GM12878 (cell line): ENCODE measurements around the gene PAQR8. TPM values are rescaled to one million over a fixed set of nuclear protein-coding genes. Genes with fewer than 3 reads are reported as not detected.

Source experiments
- ATAC-seq: fragments of 200-7000 bp; cut with Tn5 transposase; 3 replicates; pipeline ENCODE4 v1.9.1; 2020; ENCODE audit warnings: mild to moderate bottlenecking, moderate library complexity
- BruUV-seq: library from RNA; stranded (reverse); fragments of 400-500 nt; replicated peaks from 2 replicates; lab custom pipeline; 2021; lab: Mats Ljungman, UMichigan
- CTCF ChIA-PET: fragments of 300-600 bp; sonication (Branson Sonifier 250); formaldehyde crosslinking; extraction: SDS; loops from one replicate; lab custom pipeline; 2021; ENCODE audit warnings: inconsistent platforms; lab: Yijun Ruan, JAX
- POLR2A ChIA-PET: fragments of 350-600 bp; formaldehyde crosslinking; extraction: SDS; loops from one replicate; lab custom pipeline; 2021; ENCODE audit warnings: inconsistent platforms; lab: Charles Lee
- RAD21 ChIA-PET: fragments of 300-600 bp; sonication (Branson Sonifier 250); formaldehyde crosslinking; loops from one replicate; lab custom pipeline; 2023; ENCODE audit warnings: antibody characterized with exemption; ENCODE audit not compliant: unreplicated experiment; lab: Charles Lee
- SMC1A ChIA-PET: fragments of 300-600 bp; sonication (Branson Sonifier 250); formaldehyde crosslinking; loops from one replicate; lab custom pipeline; 2023; ENCODE audit not compliant: unreplicated experiment, uncharacterized antibody; lab: Charles Lee
- DNase-seq: peaks from one replicate; pipeline ENCODE4 v3.0.0-alpha.2; 2011; ENCODE audit warnings: low read depth, low spot score
- FAIRE-seq: peaks from 3 replicates; lab custom pipeline; 2011; peaks lifted over from hg19 to GRCh38; lab: Jason Lieb, UNC
- H2AFZ ChIP-seq: 2 replicates; pipeline ENCODE4 v1.6.0; 2011; ENCODE audit warnings: low read depth, low read length, control low read depth; ENCODE audit not compliant: control insufficient read depth
- H3K27ac ChIP-seq: 2 replicates; pipeline ENCODE4 v1.5.1; 2011; ENCODE audit warnings: control low read depth; ENCODE audit not compliant: control insufficient read depth, insufficient read depth
- H3K27me3 ChIP-seq, 2 experiments: replicated peaks in 1 of 2; 2 replicates each; pipeline versions ENCODE4 v1.6.0 to v1.6.1; 2011; ENCODE audit warnings: low read length in 1 of 2; ENCODE audit not compliant: control insufficient read depth in 2 of 2, insufficient read depth in 2 of 2
- H3K36me3 ChIP-seq, 2 experiments: 2 replicates each; pipeline ENCODE4 v1.5.1; 2011; ENCODE audit warnings: low read length in 1 of 2; ENCODE audit not compliant: control insufficient read depth in 2 of 2, insufficient read depth in 2 of 2
- H3K4me1 ChIP-seq: 2 replicates; pipeline ENCODE4 v1.6.1; 2011; ENCODE audit warnings: mild to moderate bottlenecking, low read length, moderate library complexity, mixed read lengths; ENCODE audit not compliant: control insufficient read depth, insufficient read depth
- H3K4me2 ChIP-seq: 2 replicates; pipeline ENCODE4 v1.6.0; 2011; ENCODE audit warnings: control low read depth; ENCODE audit not compliant: control insufficient read depth, insufficient read depth
- H3K4me3 ChIP-seq: fragments of 200-600 bp; sonication (generic); 2 replicates; pipeline ENCODE4 v1.5.1; 2016
- H3K79me2 ChIP-seq: 2 replicates; pipeline ENCODE4 v1.6.0; 2011; ENCODE audit warnings: low read length; ENCODE audit not compliant: control insufficient read depth, insufficient read depth
- H3K9ac ChIP-seq: 2 replicates; pipeline ENCODE4 v1.8.0; 2011; ENCODE audit warnings: low read length, control low read depth, mixed read lengths; ENCODE audit not compliant: control insufficient read depth, insufficient read depth
- H3K9me3 ChIP-seq: replicated peaks from 3 replicates; pipeline ENCODE4 v1.5.1; 2011; ENCODE audit warnings: mild to moderate bottlenecking, low read length; ENCODE audit not compliant: control insufficient read depth, insufficient read depth
- H4K20me1 ChIP-seq: 2 replicates; pipeline ENCODE4 v1.6.0; 2011; ENCODE audit not compliant: control insufficient read depth, insufficient read depth
- ATF2 ChIP-seq: IDR thresholded peaks from 2 replicates; pipeline ENCODE4 v1.6.1; 2012; ENCODE audit warnings: low read length, inconsistent platforms
- BHLHE40 ChIP-seq, 2 experiments: fragments of 450-650 bp in 1 of 2; IDR thresholded peaks; 2 replicates each; pipeline ENCODE4 v1.6.1; 2011 to 2017; ENCODE audit warnings: low read depth in 2 of 2, borderline replicate concordance in 1 of 2, improper control_type of control experiment in 1 of 2, low read length in 1 of 2, mild to moderate bottlenecking in 1 of 2
- BMI1 ChIP-seq: fragments of 450-650 bp; IDR thresholded peaks from 2 replicates; pipeline ENCODE4 v1.6.1; 2016; ENCODE audit warnings: mild to moderate bottlenecking, moderate library complexity, borderline replicate concordance
- BRCA1 ChIP-seq: IDR thresholded peaks from 2 replicates; pipeline ENCODE4 v1.6.1; 2011; ENCODE audit warnings: low read depth, low read length, improper control_type of control experiment
- CBX5 ChIP-seq: sonication (generic); IDR thresholded peaks from 2 replicates; pipeline ENCODE4 v1.6.1; 2016; ENCODE audit warnings: low read depth, moderate library complexity, mild to moderate bottlenecking, inconsistent platforms
- ETV6 ChIP-seq, 2 experiments: fragments of 450-650 bp in 1 of 2; IDR thresholded peaks in 1 of 2; conservative IDR thresholded peaks in 1 of 2; 2 replicates each; pipeline ENCODE4 v1.6.1; 2014; ENCODE audit warnings: antibody characterized with exemption in 1 of 2, borderline replicate concordance in 1 of 2, low read depth in 1 of 2, mild to moderate bottlenecking in 1 of 2, moderate library complexity in 1 of 2
- FOS ChIP-seq: IDR thresholded peaks from 3 replicates; pipeline ENCODE4 v1.6.1; 2011; ENCODE audit warnings: borderline replicate concordance; ENCODE audit not compliant: insufficient read length; ENCODE audit errors: extremely low read depth
- GABPA ChIP-seq: IDR thresholded peaks from 2 replicates; pipeline ENCODE4 v1.6.1; 2014; ENCODE audit warnings: antibody characterized with exemption, low read depth, mild to moderate bottlenecking, inconsistent platforms
- HCFC1 ChIP-seq: fragments of 150-350 bp; IDR thresholded peaks from 2 replicates; pipeline ENCODE4 v1.6.1; 2014; ENCODE audit warnings: low read length
- IKZF2 ChIP-seq, 2 experiments: fragments of 450-650 bp; IDR thresholded peaks; 2 replicates each; pipeline ENCODE4 v1.6.1; 2017; ENCODE audit warnings: mild to moderate bottlenecking in 2 of 2, moderate library complexity in 2 of 2
- MAX ChIP-seq: IDR thresholded peaks from 2 replicates; pipeline ENCODE4 v1.6.1; 2012; ENCODE audit warnings: low read depth, low read length, improper control_type of control experiment
- PKNOX1 ChIP-seq: fragments of 450-650 bp; IDR thresholded peaks from 2 replicates; pipeline ENCODE4 v1.6.1; 2016; ENCODE audit warnings: mild to moderate bottlenecking
- POLR2AphosphoS2 ChIP-seq: IDR thresholded peaks from 2 replicates; pipeline ENCODE4 v1.6.1; 2011; ENCODE audit warnings: low read depth, mild to moderate bottlenecking, low read length, improper control_type of control experiment, moderate library complexity
- RAD51 ChIP-seq: fragments of 450-650 bp; IDR thresholded peaks from 2 replicates; pipeline ENCODE4 v1.6.1; 2016; ENCODE audit warnings: moderate library complexity, mild to moderate bottlenecking, inconsistent platforms
- RCOR1 ChIP-seq: conservative IDR thresholded peaks from 2 replicates; pipeline ENCODE4 v1.6.1; 2012; ENCODE audit warnings: low read depth, low read length, improper control_type of control experiment
- STAT1 ChIP-seq: fragments of 450-650 bp; conservative IDR thresholded peaks from 2 replicates; pipeline ENCODE4 v1.6.1; 2014; ENCODE audit warnings: antibody characterized with exemption, mild to moderate bottlenecking
- TCF7 ChIP-seq: IDR thresholded peaks from 2 replicates; pipeline ENCODE4 v1.6.1; 2014; ENCODE audit warnings: antibody characterized with exemption, borderline replicate concordance
- WRNIP1 ChIP-seq: IDR thresholded peaks from 2 replicates; pipeline ENCODE4 v1.6.1; 2011; ENCODE audit warnings: low read depth, low read length, improper control_type of control experiment, borderline replicate concordance
- ZBTB4 ChIP-seq: fragments of 450-650 bp; formaldehyde crosslinking; IDR thresholded peaks from 2 replicates; pipeline ENCODE4 v1.4.0; 2022; ENCODE audit warnings: mild to moderate bottlenecking, moderate library complexity
- ZNF274 ChIP-seq: IDR thresholded peaks from one replicate; pipeline ENCODE4 v1.8.0; 2011; ENCODE audit not compliant: insufficient read length, insufficient read depth
- WGBS: methylation state at CpG from one replicate; pipeline ENCODE4 v1.1.6; 2016; ENCODE audit warnings: low lambda C conversion rate; ENCODE audit not compliant: insufficient replicate concordance, insufficient coverage; ENCODE audit errors: missing lambda C conversion rate; 5-methylcytosine and 5-hydroxymethylcytosine counted together
- in situ Hi-C: fragments of 300-500 bp; cut with MboI; formaldehyde crosslinking; loops from 9 replicates; pipeline ENCODE4 v1.14.3; 2018; ENCODE audit warnings: mixed read lengths
- intact Hi-C: fragments of 100-400 bp; cut with micrococcal nuclease; formaldehyde crosslinking; loops from one replicate; pipeline ENCODE4 v1.14.2; 2022; ENCODE audit not compliant: unreplicated experiment
- polyA plus RNA-seq, 11 experiments: library from polyadenylated mRNA; depleted of rRNA in 4 of 11; unstranded in 6 of 11; stranded (reverse) in 5 of 11; fragments of >200 nt; fragmentation: Nextera tagmentation in 4 of 11; fragmentation: Illumina TruSeq in 1 of 11; extraction: Ambion mirVana in 4 of 11; extraction: Trizol in 1 of 11; gene quantifications; 1 replicate in 1 of 11; 2 replicates in 10 of 11; pipeline versions ENCODE4 v1.2.1 to v1.2.3, GENCODE V29; 2011 to 2016; ENCODE audit warnings: inconsistent platforms in 2 of 11, missing spikeins in 2 of 11, low read depth in 1 of 11
- total RNA-seq, 4 experiments: library from RNA; depleted of rRNA in 3 of 4; stranded (reverse); fragments of >200 nt in 3 of 4; fragmentation: Illumina TruSeq in 1 of 4; extraction: Trizol in 1 of 4; gene quantifications; 2 replicates each; pipeline versions ENCODE4 v1.2.1 to v1.2.3, GENCODE V29; 2013 to 2021

PAQR8 gene
- total and polyA plus RNA-seq, 10 of the 15 experiments (the other 5 are each of a cell fraction or from before 2014, with no cell fraction given) = 3.9 to 22.4 (median 14.6) TPM

GRCh38 chr6:52345311-52345710 lies 16.6 kb upstream of the PAQR8 start:
- H3K4me3 ChIP-seq = no peak overlapping the region
- no peak for DNase-seq
- H3K9me3 ChIP-seq = no peaks in the 10 kb centered on the region
- SMC1A ChIA-PET = interaction anchor here (0.7 to 1.0 kb wide), 4 partner anchors 8 to 54 kb away, joined by 3 to 4 read pairs (median 3); partner anchors contain the start of gene PAQR8
- H3K27me3 ChIP-seq = no peaks in the 10 kb centered on the region
- BruUV-seq = no TSS peak
- RAD21 ChIA-PET = interaction anchor here (1.0 kb wide), 1 partner anchor 55 kb away, joined by 4 read pairs; no protein-coding TSS in a partner anchor
- CTCF ChIA-PET = no interaction called here
- in situ Hi-C loops = no loop called here
- intact Hi-C loops = no loop called here
- no peaks in the 10 kb centered on the region for H3K79me2 ChIP-seq
- TF ChIP-seq BMI1 (no peak), IKZF2 (IDR thresholded peaks at IDR 0.05) (no peak), MAX (no peak), WRNIP1 (no peak), FOS (no peak), CBX5 (no peak), GABPA (no peak), POLR2AphosphoS2 (no peak), ZNF274 (no peak), RCOR1 (no peak), HCFC1 (no peak), ZBTB4 (CRISPR knock-in tag) (no peak), PKNOX1 (no peak), TCF7 (no peak), RAD51 (no peak), BRCA1 (no peak), BHLHE40 (IDR thresholded peaks at IDR 0.05; ENCODE audit: borderline replicate concordance in 1 of 2, low read depth in 2 of 2, low read length in 1 of 2) (no peak), ATF2 (no peak), ETV6 (conservative IDR thresholded peaks at IDR 0.05 in 1 of 2, IDR thresholded peaks at IDR 0.05 in 1 of 2; ENCODE audit: borderline replicate concordance in 1 of 2, low read depth in 1 of 2) (no peak), STAT1 (no peak)
- H3K27ac ChIP-seq = no peak overlapping the region
- H3K4me1 ChIP-seq = peaks cover 5% of the 10 kb centered on the region; the same call in 1 of the 2 replicates
- 57% methylated on average over 1 of the region's 1 CpG for WGBS
- FAIRE-seq = no peak
- no peak overlapping the region for H3K4me2 ChIP-seq
- H3K36me3 ChIP-seq = no peaks in the 10 kb centered on the region
- H2AFZ ChIP-seq = no peak overlapping the region
- POLR2A ChIA-PET = interaction anchor here (0.6 kb wide), 1 partner anchor 18 kb away, joined by 3 read pairs; no protein-coding TSS in a partner anchor
- no peaks in the 10 kb centered on the region for H4K20me1 ChIP-seq
- no peak overlapping the region for H3K9ac ChIP-seq
- ATAC-seq = no peak
